HG03342 (cell line): Measurements from ENCODE around the gene SPATC1L.

ENCODE experiments used
- ATAC-seq: cut with Tn5 transposase; IDR thresholded peaks from one replicate; pipeline ENCODE4 v1.9.1; 2021; ENCODE audit warnings: mild to moderate bottlenecking, moderate library complexity; ENCODE audit not compliant: unreplicated experiment

The SPATC1L gene

DNA sequence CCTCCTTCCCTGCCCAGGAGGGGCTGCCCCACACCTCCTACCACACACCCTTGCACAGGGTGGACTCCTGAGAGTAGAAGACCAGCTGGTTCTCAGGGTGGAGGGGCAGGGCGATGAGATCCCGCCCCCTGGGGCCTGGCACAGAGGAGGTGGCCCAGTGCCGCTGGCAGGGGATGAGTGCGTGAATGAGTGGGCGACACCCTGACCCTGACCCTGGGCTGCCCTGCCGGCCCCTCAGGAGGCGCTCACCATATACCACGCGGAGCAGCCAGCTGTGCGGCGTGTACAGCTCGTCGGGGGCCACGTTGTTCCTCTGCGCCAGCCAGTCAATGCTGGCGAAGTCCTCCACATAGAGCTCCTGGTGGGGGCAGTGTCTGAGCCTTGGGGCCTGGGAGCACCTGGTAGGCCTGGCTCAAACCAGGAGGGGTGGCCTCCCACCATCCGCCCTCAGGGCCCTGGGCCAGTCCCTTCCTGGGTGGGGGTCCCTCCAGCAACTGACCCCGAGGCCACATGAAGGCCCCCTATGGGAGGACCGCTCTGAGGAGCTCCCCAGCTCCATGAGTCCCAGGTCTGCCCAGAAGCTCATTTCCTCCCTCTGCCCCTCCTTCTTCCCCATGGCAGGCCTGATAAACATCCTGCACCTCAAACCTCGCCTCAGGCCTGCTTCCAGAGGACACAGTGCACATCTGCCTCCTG, 31.3 kb upstream of the SPATC1L start:
- no peak for ATAC-seq

DNA sequence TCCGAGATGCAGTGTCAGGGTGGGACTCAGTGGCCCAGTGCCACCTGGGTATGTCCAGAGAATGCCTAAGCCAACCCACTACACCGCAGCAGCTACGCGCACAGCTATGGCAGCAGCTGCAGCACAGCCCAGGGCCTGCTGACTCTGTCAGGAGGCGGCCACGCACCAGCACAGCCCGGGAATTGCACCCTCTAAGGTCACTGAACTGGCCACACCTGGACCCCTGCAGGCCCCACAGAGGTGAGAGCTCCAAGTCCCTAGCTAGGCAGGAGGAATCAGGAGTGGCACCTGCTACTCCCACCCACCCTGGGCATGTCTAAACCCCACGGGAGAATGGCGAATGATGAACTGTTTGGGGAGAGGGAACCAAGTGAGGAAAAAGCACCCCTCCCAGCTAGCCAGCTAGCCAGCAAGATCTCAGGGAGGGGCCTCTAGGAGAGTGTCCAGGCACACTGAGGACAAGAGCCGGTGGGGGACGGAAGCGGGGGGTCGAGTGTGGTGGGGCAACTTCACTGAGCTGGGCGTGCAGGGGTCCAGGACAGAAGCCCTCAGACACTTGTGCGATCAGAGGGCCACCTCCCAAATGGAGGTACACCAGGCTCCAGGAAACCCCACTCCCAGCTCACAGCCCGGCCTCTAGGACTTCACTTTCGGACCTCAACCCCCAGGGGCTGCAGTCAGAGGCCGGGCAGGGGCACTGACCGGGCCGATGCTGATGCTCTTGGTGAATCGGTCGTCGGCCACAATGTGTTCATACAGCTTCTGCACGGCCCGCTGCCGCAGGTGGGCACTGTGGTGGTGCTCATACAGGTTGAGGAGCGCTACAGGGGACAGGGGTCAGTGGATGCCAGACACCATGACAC, 30.4 kb upstream of the SPATC1L start:
- no peak for ATAC-seq

- ATAC-seq = no peak
These were observed 29.5 kb upstream of the SPATC1L start for GRCh38 chr21:46213620-46214286.

GRCh38 chr21:46212721-46213484, 28.6 kb upstream of the SPATC1L start:
- no peak for ATAC-seq

GRCh38 chr21:46211786-46212720, 27.8 kb upstream of the SPATC1L start:
- no peak for ATAC-seq

DNA sequence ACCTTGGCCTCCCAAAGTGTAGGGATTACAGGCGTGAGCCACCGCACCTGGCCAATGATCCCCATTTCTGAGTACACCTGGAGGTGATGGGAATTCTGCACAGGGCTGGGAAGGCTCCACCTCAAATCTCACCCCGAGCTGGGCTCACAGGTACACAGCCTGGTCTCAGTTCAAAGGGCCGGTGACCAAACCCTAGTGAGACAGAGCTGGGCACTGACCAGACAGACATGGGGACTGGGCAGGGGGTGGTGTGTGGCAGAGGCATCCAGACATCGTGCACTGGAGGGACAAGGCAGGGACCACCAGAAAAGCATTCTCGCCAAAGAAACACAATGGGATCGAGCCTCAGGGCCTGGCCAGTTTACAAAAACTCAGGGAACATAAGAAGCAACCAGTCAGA, 27.1 kb upstream of the SPATC1L start:
- ATAC-seq = no peak

DNA sequence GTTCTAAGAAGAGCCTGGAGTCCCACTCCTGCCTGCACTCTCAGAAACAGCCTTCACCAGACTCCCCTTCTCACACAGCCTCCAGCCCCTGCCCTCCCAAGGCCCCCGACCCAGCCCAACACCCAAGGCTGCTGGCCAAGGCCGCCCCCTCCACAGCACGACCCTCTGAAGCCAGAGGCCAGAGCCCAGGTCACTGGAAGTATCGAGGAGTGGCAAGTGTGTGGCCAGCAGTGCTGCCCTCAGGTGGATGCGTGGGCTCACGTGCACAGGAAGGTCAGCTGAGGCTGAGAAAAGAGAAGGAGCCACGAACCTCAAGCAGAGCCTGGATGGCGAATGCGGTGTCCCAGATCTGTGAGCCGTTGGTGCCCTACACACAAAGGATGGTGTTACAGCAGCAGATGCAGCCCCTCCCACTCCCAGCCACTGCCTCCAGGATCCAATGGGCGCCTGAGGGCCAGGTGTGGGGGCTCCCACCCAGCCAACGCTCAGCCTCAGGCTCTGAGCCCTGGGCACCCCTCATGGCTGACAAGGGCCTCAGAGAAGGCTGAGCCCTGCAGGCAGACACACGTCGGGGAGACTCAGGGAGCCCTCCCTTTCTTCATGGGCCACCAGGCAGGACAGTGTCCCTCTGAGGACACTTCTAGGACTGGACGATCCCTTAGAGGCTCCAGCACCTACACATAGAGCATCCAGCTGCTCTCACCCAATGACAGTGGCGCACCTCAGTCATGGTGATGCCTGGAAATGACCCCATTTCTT, 26.3 kb upstream of the SPATC1L start:
- no peak for ATAC-seq

- no peak for ATAC-seq
These were observed 24.8 kb upstream of the SPATC1L start for GRCh38 chr21:46208761-46209721.

DNA sequence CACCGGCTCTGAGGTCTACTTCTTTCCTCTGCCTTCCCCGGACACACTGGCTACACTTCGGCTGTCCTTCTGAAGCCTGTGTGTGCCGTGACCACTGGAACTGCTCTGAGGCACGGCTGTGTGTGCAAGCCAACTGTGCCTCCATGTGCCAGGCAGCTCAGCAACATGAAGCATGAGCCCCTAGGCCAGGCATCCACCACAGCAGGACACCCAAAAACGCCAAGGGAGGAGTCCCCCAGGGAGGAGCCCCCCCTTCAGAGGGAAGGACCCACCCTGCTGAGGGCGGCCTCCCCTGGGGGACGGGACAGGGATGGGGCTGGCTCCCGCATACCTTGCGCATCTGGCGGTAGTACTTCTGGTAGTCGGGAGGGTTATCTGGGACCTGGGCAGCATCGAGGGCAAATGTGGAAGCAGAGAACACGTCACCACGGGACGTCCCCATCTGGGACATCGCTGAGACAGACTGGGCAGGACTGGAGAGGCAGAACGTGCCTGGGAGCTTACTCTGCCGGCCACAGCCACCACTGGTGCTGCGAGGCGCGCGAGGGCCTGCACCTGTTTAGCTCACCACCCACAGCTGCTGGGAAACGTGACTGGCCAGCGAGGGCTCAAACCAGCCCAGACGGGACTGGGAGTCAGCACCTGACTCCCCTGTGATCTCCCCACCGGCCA, 23.8 kb upstream of the SPATC1L start:
- no peak for ATAC-seq

- no peak for ATAC-seq
These were observed 23.0 kb upstream of the SPATC1L start for GRCh38 chr21:46207006-46207919.

GRCh38 chr21:46206163-46207005, 22.1 kb upstream of the SPATC1L start:
- no peak for ATAC-seq

DNA sequence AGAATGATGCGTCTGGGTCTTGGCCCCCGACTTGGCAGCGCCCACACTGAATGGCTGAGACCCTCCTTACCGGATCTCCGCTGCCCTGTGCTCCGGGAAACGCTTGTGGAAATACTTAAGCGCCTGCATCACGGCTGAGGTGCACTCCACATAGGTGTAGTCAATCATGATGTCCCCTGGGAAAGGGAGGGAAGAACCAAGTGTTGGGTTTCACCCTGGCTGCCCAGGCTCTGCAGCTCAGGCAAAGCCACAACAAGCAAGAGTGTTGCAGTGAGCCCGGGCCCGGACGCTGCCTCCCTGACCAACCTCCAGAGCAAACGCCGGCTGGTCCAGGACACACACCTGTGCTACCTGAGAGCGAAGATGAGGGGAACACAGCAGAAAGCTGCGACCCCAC, 21.5 kb upstream of the SPATC1L start:
- no peak for ATAC-seq

- ATAC-seq = no peak
These were observed 20.9 kb upstream of the SPATC1L start for GRCh38 chr21:46205166-46205565.

GRCh38 chr21:46203203-46203600, 18.9 kb upstream of the SPATC1L start:
- ATAC-seq = no peak

GRCh38 chr21:46202592-46203202, 18.4 kb upstream of the SPATC1L start:
- ATAC-seq = no peak
